Vagina (tissue), 2 donors: Measurements from ENCODE around the gene ZDHHC11.

Source experiments
- POLR2A ChIP-seq, 2 donors: fragments of 450-650 bp; IDR thresholded peaks; one replicate each; pipeline ENCODE4 v1.6.1; 2017; ENCODE audit warnings: antibody characterized with exemption in 2 of 2, mild to moderate bottlenecking in 2 of 2, moderate library complexity in 2 of 2
- POLR2AphosphoS5 ChIP-seq, 2 donors: sonication (generic); formaldehyde crosslinking; IDR thresholded peaks; one replicate each; pipeline ENCODE4 v1.9.0; 2017; ENCODE audit warnings: antibody characterized with exemption in 2 of 2, mild to moderate bottlenecking in 2 of 2, low read depth in 1 of 2; ENCODE audit not compliant: insufficient read depth in 1 of 2
- TF ChIP-seq, protein P1 (sequence below), 3 experiments: fragments of 450-650 bp in 2 of 3; fragments of 200-600 bp in 1 of 3; sonication (generic) in 1 of 3; IDR thresholded peaks; one replicate each; pipeline ENCODE4 v1.5.1; 2017 to 2019; ENCODE audit warnings: antibody characterized with exemption in 3 of 3, mild to moderate bottlenecking in 2 of 3, moderate library complexity in 2 of 3

DNA sequence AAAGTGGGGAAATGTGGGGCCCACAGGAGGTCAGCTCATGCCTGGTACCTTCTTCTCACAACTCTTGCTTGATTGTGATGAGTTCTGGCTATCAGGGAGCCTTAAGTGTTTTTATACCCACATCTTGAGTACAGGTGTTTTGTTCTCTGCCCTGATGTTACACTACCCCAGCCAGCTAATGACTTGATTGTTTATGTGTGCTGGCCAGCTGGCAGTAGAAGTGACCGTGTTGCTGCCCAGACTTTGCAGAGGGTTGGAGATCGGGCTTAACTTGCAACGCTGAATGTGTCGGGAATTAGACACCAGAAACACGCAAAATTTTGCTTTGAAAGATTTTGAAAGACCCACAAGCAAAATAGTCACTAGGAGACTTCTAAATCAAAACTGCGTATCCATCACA, 49.3 kb downstream of the ZDHHC11 start:
- TF ChIP-seq POLR2AphosphoS5 (IDR thresholded peaks at IDR 0.05; ENCODE audit: insufficient read depth in 1 of 2, low read depth in 1 of 2): no peak
- TF ChIP-seq, protein P1, sequence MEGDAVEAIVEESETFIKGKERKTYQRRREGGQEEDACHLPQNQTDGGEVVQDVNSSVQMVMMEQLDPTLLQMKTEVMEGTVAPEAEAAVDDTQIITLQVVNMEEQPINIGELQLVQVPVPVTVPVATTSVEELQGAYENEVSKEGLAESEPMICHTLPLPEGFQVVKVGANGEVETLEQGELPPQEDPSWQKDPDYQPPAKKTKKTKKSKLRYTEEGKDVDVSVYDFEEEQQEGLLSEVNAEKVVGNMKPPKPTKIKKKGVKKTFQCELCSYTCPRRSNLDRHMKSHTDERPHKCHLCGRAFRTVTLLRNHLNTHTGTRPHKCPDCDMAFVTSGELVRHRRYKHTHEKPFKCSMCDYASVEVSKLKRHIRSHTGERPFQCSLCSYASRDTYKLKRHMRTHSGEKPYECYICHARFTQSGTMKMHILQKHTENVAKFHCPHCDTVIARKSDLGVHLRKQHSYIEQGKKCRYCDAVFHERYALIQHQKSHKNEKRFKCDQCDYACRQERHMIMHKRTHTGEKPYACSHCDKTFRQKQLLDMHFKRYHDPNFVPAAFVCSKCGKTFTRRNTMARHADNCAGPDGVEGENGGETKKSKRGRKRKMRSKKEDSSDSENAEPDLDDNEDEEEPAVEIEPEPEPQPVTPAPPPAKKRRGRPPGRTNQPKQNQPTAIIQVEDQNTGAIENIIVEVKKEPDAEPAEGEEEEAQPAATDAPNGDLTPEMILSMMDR (IDR thresholded peaks at IDR 0.05): no peak
- TF ChIP-seq POLR2A (IDR thresholded peaks at IDR 0.05): no peak
